Esophagus mucosa (tissue), 1 donor: Measurements from ENCODE around the gene SNU13. TPM values are rescaled to one million over a fixed set of nuclear protein-coding genes. Genes with fewer than 3 reads are reported as not detected.
A peak's percentile ranks its signal among the peaks of the same experiment; 100 is the strongest.
"Not testable (repeated sequence)": the region's sequence is repeated elsewhere in the genome, so short reads cannot be mapped to it uniquely, and the experiment has no call there.

Experiments
- ATAC-seq: fragments of 200-7000 bp; cut with Tn5 transposase; one replicate; pipeline ENCODE4 v1.9.1; 2020
- total RNA-seq: library from RNA; stranded (reverse); gene quantifications from one replicate; pipeline ENCODE4 v1.2.4, GENCODE V29; 2023
- donor health status: DM: yes; HTN: yes; CAD: no.

SNU13 gene
- total RNA-seq, 1 donor from 2014 or later = 105 TPM

GRCh38 chr22:41638748-41639147 lies 49.9 kb downstream of the SNU13 start:
- ATAC-seq = no peak

DNA sequence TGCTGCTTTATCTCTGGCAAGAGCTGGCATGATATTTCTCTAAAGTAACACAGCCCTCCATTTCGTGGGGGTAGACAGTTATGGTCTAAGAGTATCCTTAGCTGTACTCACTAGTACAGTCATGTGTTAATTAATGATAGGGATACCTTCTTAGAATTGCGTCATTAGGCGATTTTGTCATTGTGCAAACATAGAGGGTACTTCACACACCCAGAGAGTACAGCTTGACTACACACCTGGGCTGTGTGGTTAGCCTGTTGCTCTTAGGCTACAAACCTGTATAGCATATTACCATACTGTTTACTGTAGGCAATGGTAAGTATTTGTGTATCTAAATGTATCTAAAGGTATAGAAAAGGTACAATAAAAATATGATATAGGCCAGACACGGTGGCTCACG lies 50.5 kb downstream of the SNU13 start:
- no peak for ATAC-seq

DNA sequence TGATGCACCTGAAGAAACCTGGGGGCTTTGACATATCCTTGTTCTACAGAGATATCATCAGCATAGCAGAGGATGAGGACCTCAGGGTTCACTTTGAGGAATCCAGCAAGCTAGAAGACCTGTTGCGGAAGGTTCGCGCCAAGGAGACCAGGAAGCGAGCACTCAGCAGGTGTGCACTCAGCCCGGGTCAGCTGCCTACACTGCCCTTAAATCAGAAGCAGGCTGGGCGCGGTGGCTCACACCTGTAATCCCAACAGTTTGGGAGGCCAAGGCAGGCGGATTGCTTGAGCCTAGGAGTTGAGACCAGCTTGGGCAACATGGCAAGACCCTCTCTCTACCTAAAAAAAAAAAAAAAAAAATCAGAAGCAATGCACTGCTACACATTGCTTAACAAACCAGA lies 51.0 kb downstream of the SNU13 start:
- not testable (repeated sequence) for ATAC-seq

DNA sequence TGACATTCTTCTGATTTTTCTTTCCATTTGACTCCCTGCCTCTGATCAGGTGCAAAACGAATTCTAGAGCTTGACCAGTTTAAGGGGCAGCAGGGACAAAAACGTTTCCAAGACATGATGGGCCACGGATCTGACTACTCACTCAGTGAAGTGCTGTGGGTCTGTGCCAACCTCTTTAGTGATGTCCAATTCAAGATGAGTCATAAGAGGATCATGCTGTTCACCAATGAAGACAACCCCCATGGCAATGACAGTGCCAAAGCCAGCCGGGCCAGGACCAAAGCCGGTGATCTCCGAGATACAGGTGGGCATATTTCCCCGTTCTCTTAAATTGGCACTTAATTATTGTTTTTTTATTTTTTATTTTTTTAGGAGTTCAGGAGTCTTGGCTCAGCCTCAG lies 52.2 kb downstream of the SNU13 start:
- peak; percentile 73 for ATAC-seq

GRCh38 chr22:41634610-41635009 lies 54.1 kb downstream of the SNU13 start:
- ATAC-seq = not testable (repeated sequence)

- ATAC-seq = not testable (repeated sequence)
These were observed 57.1 kb downstream of the SNU13 start for GRCh38 chr22:41631615-41632014.

- not testable (repeated sequence) for ATAC-seq
These were observed 57.6 kb downstream of the SNU13 start for GRCh38 chr22:41631115-41631514.

DNA sequence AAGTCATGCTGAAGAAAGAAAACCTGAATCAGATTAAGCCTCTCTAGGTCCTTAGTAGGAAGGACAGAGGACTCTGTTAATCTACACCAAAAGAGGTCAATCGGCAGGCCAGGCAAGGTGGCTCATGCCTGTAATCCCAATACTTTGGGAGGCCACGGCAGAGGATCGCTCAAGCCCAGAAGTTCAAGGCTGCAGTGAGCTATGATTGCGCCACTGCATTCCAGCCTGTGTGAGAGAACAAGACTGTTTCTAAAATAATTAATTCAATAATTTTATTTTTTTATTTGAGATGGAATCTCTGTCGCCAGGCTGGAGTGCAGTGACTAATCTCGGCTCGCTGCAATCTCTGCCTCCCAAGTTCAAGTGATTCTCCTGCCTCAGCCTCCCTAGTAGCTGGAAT lies 63.1 kb downstream of the SNU13 start:
- ATAC-seq = no peak

Other genes with a start within 250 kb of the SNU13 start
- gene TOB2, start 242.1 kb downstream of the SNU13 start, total RNA-seq = 19.6 TPM
- 39.2 TPM for gene PHF5A, start 220.2 kb downstream of the SNU13 start, total RNA-seq
- gene ACO2, start 219.8 kb downstream of the SNU13 start, total RNA-seq = 66.5 TPM
- 27.8 TPM for gene POLR3H, start 144.4 kb downstream of the SNU13 start, total RNA-seq
- gene CSDC2, start 127.9 kb downstream of the SNU13 start, total RNA-seq = 0.08 TPM
- gene PMM1, start 99.0 kb downstream of the SNU13 start, total RNA-seq = 30.0 TPM
- 36.7 TPM for gene DESI1, start 67.8 kb downstream of the SNU13 start, total RNA-seq
- gene XRCC6, start 67.6 kb downstream of the SNU13 start, total RNA-seq = 181 TPM
- gene MEI1, start 10.6 kb upstream of the SNU13 start, total RNA-seq = 1.3 TPM
- 6.9 TPM for gene CCDC134, start 111.8 kb upstream of the SNU13 start, total RNA-seq
- gene SREBF2, start 144.2 kb upstream of the SNU13 start, total RNA-seq = 131 TPM
- gene SHISA8, start 226.2 kb upstream of the SNU13 start, total RNA-seq = 0.16 TPM
- gene TNFRSF13C, start 237.9 kb upstream of the SNU13 start, total RNA-seq = 1.00 TPM